Activated CD8-positive, alpha-beta memory T cell treated with anti-CD3 and anti-CD28 coated beads, Interleukin-2, amount 50 U/mL, for 24 hours (primary cell): ENCODE measurements around the gene CRB2.

Experiments
- DNase-seq: peaks from one replicate; pipeline ENCODE4 v3.0.0-alpha.2; 2020; ENCODE audit errors: extremely low read depth

The CRB2 gene

GRCh38 chr9:123355761-123356431 is at the start of gene CRB2:
CRB2 (plus strand) TSS chr9:123356197; CDS start chr9:123356261, 64 bp downstream.
- no peak for DNase-seq

GRCh38 chr9:123309611-123310010 is 46.4 kb upstream of the CRB2 start:
- no peak for DNase-seq

GRCh38 chr9:123310551-123311249 is 45.3 kb upstream of the CRB2 start:
- DNase-seq: no peak

GRCh38 chr9:123311250-123311752 is 44.7 kb upstream of the CRB2 start:
- DNase-seq: no peak

- DNase-seq: no peak
Measured at GRCh38 chr9:123312306-123312877, 43.6 kb upstream of the CRB2 start.

- DNase-seq: no peak
Measured at GRCh38 chr9:123314617-123315016, 41.4 kb upstream of the CRB2 start.

- no peak for DNase-seq
Measured at GRCh38 chr9:123315635-123316034, 40.4 kb upstream of the CRB2 start.

- DNase-seq: no peak
Measured at GRCh38 chr9:123316053-123316718, 39.8 kb upstream of the CRB2 start.

- DNase-seq: no peak
Measured at GRCh38 chr9:123318202-123318601, 37.8 kb upstream of the CRB2 start.

- DNase-seq: no peak
Measured at GRCh38 chr9:123318961-123319421, 37.0 kb upstream of the CRB2 start.

- DNase-seq: no peak
Measured at GRCh38 chr9:123319541-123320339, 36.3 kb upstream of the CRB2 start.

GRCh38 chr9:123320814-123321213 is 35.2 kb upstream of the CRB2 start:
- DNase-seq: no peak

- DNase-seq: no peak
Measured at GRCh38 chr9:123321616-123322272, 34.3 kb upstream of the CRB2 start.

GRCh38 chr9:123322273-123323195 is 33.5 kb upstream of the CRB2 start:
- peak; percentile 29 for DNase-seq

- DNase-seq: no peak
Measured at GRCh38 chr9:123323196-123324013, 32.6 kb upstream of the CRB2 start.

GRCh38 chr9:123324767-123325183 is 31.2 kb upstream of the CRB2 start:
- no peak for DNase-seq

GRCh38 chr9:123326187-123326586 is 29.8 kb upstream of the CRB2 start:
- no peak for DNase-seq

- no peak for DNase-seq
Measured at GRCh38 chr9:123326662-123327093, 29.3 kb upstream of the CRB2 start.

GRCh38 chr9:123327697-123328100 is 28.3 kb upstream of the CRB2 start:
- no peak for DNase-seq
